Activated B cell treated with CpG ODN at 0.5 μM for 24 hours (primary cell): ENCODE measurements around the gene RDH16. TPM values are rescaled to one million over a fixed set of nuclear protein-coding genes. Genes with fewer than 3 reads are reported as not detected.

Experiments
- ATAC-seq: fragments of 200-7000 bp; cut with Tn5 transposase; one replicate; pipeline ENCODE4 v1.10.0; 2021; ENCODE audit warnings: low read depth, mild to moderate bottlenecking, moderate library complexity
- CTCF ChIA-PET: fragments of 350-600 bp; sonication (Branson Sonifier 250); formaldehyde crosslinking; loops from one replicate; lab custom pipeline; 2021; ENCODE audit warnings: antibody characterized with exemption; lab: Charles Lee
- POLR2A ChIA-PET: fragments of 350-600 bp; sonication (Branson Sonifier 250); formaldehyde crosslinking; loops from one replicate; lab custom pipeline; 2021; ENCODE audit warnings: antibody characterized with exemption; lab: Charles Lee
- DNase-seq: peaks from one replicate; pipeline ENCODE4 v3.0.0; 2022
- H3K27ac Mint-ChIP-seq: one replicate; pipeline ENCODE4 v1.8.0; 2020; ENCODE audit warnings: mixed read lengths
- H3K27me3 Mint-ChIP-seq: one replicate; pipeline ENCODE4 v1.8.0; 2021; ENCODE audit warnings: mixed read lengths
- H3K36me3 Mint-ChIP-seq: one replicate; pipeline ENCODE4 v1.8.0; 2021; ENCODE audit warnings: low read depth, mixed read lengths
- H3K4me1 Mint-ChIP-seq: one replicate; pipeline ENCODE4 v1.8.0; 2021; ENCODE audit warnings: mixed read lengths
- H3K4me3 Mint-ChIP-seq: one replicate; pipeline ENCODE4 v1.8.0; 2020; ENCODE audit warnings: mild to moderate bottlenecking, mixed read lengths
- H3K9me3 Mint-ChIP-seq: one replicate; pipeline ENCODE4 v1.8.0; 2020; ENCODE audit warnings: mixed read lengths
- CTCF ChIP-seq: fragments of 200-600 bp; IDR thresholded peaks from one replicate; pipeline ENCODE4 v1.8.0; 2022; ENCODE audit warnings: antibody characterized with exemption, mild to moderate bottlenecking
- intact Hi-C: fragments of 100-400 bp; cut with micrococcal nuclease; formaldehyde crosslinking; loops from one replicate; pipeline ENCODE4 v1.15.1; 2024
- total RNA-seq: library from RNA; stranded (reverse); gene quantifications from 2 replicates; pipeline ENCODE4 v1.2.3, GENCODE V29; 2022

RDH16 gene
- 0.47 and 0.76 TPM in 2 replicates for total RNA-seq

- ATAC-seq (no peak), DNase-seq (no peak)
- no peaks in the 10 kb centered on the region for H3K36me3 Mint-ChIP-seq
- ChIA-PET POLR2A (no interaction called here), CTCF (no interaction called here)
- H3K9me3 Mint-ChIP-seq, result peaks cover 5% of the 10 kb centered on the region
- no peak within 1 kb of the TSS for H3K27ac Mint-ChIP-seq
- H3K4me3 Mint-ChIP-seq, result no peak within 1 kb of the TSS
- no peaks in the 10 kb centered on the region for H3K4me1 Mint-ChIP-seq
- peaks cover 5% of the 10 kb centered on the region for H3K27me3 Mint-ChIP-seq
- no peak for TF ChIP-seq CTCF
- intact Hi-C loops, result no loop called here
Measured at GRCh38 chr12:56957229-56958052, at the start of gene RDH16. TSS of gene RDH16 (minus strand) at chr12:56957608. CDS start at chr12:56957462, 146 bp downstream.

- ATAC-seq (no peak), DNase-seq (no peak)
- H3K9me3 Mint-ChIP-seq, result no peaks in the 10 kb centered on the region
- H3K36me3 Mint-ChIP-seq, result peaks cover 28% of the 10 kb centered on the region
- peaks cover 35% of the 10 kb centered on the region for H3K4me1 Mint-ChIP-seq
- no peaks in the 10 kb centered on the region for H3K27me3 Mint-ChIP-seq
- intact Hi-C loops, result loop anchor here (2.0 to 5.0 kb wide), 3 partner anchors 20 to 250 kb away; no protein-coding TSS in a partner anchor
- peak overlapping the region; percentile 82 for H3K27ac Mint-ChIP-seq
- ChIA-PET CTCF (interaction anchor here (1.1 to 9.6 kb wide), 5 partner anchors 9 to 105 kb away, joined by 3 to 89 read pairs (median 12); partner anchors contain the start of genes STAT6 and TAC3), POLR2A (interaction anchor here (0.6 to 2.7 kb wide), 3 partner anchors 104 to 108 kb away, joined by 3 to 26 read pairs (median 3); partner anchors contain the start of gene STAT6)
- peak overlapping the region; percentile 83 for H3K4me3 Mint-ChIP-seq
- TF ChIP-seq CTCF, result no peak
Measured at GRCh38 chr12:57006809-57007475, 49.5 kb upstream of the RDH16 start.

GRCh38 chr12:57005980-57006808, 48.8 kb upstream of the RDH16 start, which contains the start of gene ZBTB39:
TSS of gene ZBTB39 (minus strand) at chr12:57006546. CDS start at chr12:57004917, 1,629 bp downstream.
- peak within 1 kb of the TSS; percentile 90 for H3K4me3 Mint-ChIP-seq

GRCh38 chr12:57004651-57005050, 47.2 kb upstream of the RDH16 start:
- Mint-ChIP-seq H3K27me3 (no peaks in the 10 kb centered on the region), H3K9me3 (no peaks in the 10 kb centered on the region), H3K36me3 (peaks cover 50% of the 10 kb centered on the region), H3K4me3 (peak overlapping the region; percentile 90), H3K4me1 (peaks cover 47% of the 10 kb centered on the region), H3K27ac (no peak overlapping the region)
- intact Hi-C loops, result loop anchor here (5.0 kb wide), 2 partner anchors 238 to 247 kb away; no protein-coding TSS in a partner anchor
- ATAC-seq, result no peak
- ChIA-PET POLR2A (interaction anchor here (1.0 to 3.8 kb wide), 3 partner anchors 17 to 279 kb away, joined by 3 to 30 read pairs (median 3); partner anchors contain the start of genes NACA and STAT6), CTCF (interaction anchor here (0.9 to 9.6 kb wide), 8 partner anchors 8 to 490 kb away, joined by 3 to 89 read pairs (median 6); partner anchors contain the start of gene STAT6)
- DNase-seq, result no peak
- no peak for TF ChIP-seq CTCF

More at GRCh38 chr12:57005980-57006808, 48.8 kb upstream of the RDH16 start, which contains the start of gene ZBTB39:
- ATAC-seq (peak; percentile 93), DNase-seq (peak; percentile 81)
- Mint-ChIP-seq H3K27ac (peak within 1 kb of the TSS; percentile 82), H3K27me3 (no peaks in the 10 kb centered on the region), H3K4me1 (peaks cover 35% of the 10 kb centered on the region), H3K36me3 (peaks cover 36% of the 10 kb centered on the region), H3K9me3 (no peaks in the 10 kb centered on the region)
- ChIA-PET POLR2A (interaction anchor here (2.7 to 3.8 kb wide), 2 partner anchors 105 to 106 kb away, joined by 26 to 30 read pairs; partner anchors contain the start of gene STAT6), CTCF (interaction anchor here (1.1 to 9.6 kb wide), 4 partner anchors 10 to 106 kb away, joined by 3 to 89 read pairs (median 20); partner anchors contain the start of genes STAT6 and TAC3)
- no peak for TF ChIP-seq CTCF
- intact Hi-C loops, result loop anchor here (2.0 to 5.0 kb wide), 3 partner anchors 19 to 249 kb away; no protein-coding TSS in a partner anchor
